HCT116 (cell line): Measurements from ENCODE around the gene LYRM9. TPM values are rescaled to one million over a fixed set of nuclear protein-coding genes. Genes with fewer than 3 reads are reported as not detected.

Experiments
- ATAC-seq: fragments of 200-7000 bp; cut with Tn5 transposase; 2 replicates; pipeline ENCODE4 v1.9.1; 2020; ENCODE audit warnings: mild to moderate bottlenecking, moderate library complexity
- BruUV-seq: library from RNA; stranded (reverse); fragments of 400-500 nt; replicated peaks from 2 replicates; lab custom pipeline; 2021; lab: Mats Ljungman, UMichigan
- CTCF ChIA-PET: fragments of 300-600 bp; sonication (Branson Sonifier 250); formaldehyde crosslinking; loops from one replicate; lab custom pipeline; 2021; ENCODE audit warnings: antibody characterized with exemption; lab: Charles Lee
- POLR2A ChIA-PET: fragments of 300-600, 350-600 bp; sonication (Branson Sonifier 250); formaldehyde crosslinking; loops from one replicate; lab custom pipeline; 2021; ENCODE audit warnings: antibody characterized with exemption; lab: Charles Lee
- RAD21 ChIA-PET, 2 experiments: fragments of 300-600 bp; sonication (Branson Sonifier 250); formaldehyde crosslinking; loops; one replicate each; lab custom pipeline; 2023; ENCODE audit warnings: low total read pairs in 2 of 2; ENCODE audit not compliant: uncharacterized antibody in 2 of 2, unreplicated experiment in 2 of 2, low non-redundant PET in 1 of 2; lab: Charles Lee
- DNase-seq: peaks from one replicate; pipeline ENCODE4 v3.0.0-alpha.2; 2010; ENCODE audit warnings: low read depth, low spot score
- H2AFZ ChIP-seq: fragments of 200-600 bp; shearing (Covaris generic), sonication (generic); 2 replicates; pipeline ENCODE4 v1.6.1; 2017; ENCODE audit warnings: low read depth, mixed run types, mixed read lengths, antibody characterized with exemption, low read length; ENCODE audit not compliant: poor library complexity, severe bottlenecking
- H3K27ac ChIP-seq: 2 replicates; pipeline ENCODE4 v1.5.1; 2012; ENCODE audit warnings: low read depth, low read length
- H3K27me3 ChIP-seq: fragments of 200-600 bp; sonication (generic); 2 replicates; pipeline ENCODE4 v1.6.1; 2016; ENCODE audit warnings: mixed run types, low read length, mixed read lengths; ENCODE audit not compliant: insufficient read depth
- H3K36me3 ChIP-seq, 2 experiments: fragments of 200-500 bp in 1 of 2; fragments of 200-600 bp in 1 of 2; sonication (Bioruptor generic) in 1 of 2; sonication (generic) in 1 of 2; 2 replicates each; pipeline versions ENCODE4 v1.5.1 to v1.6.1; 2014 to 2016; ENCODE audit warnings: low read length in 2 of 2, inconsistent platforms in 1 of 2, mixed read lengths in 1 of 2, mixed run types in 1 of 2; ENCODE audit not compliant: insufficient read depth in 2 of 2, control insufficient read depth in 1 of 2
- H3K4me1 ChIP-seq, 2 experiments: fragments of 200-600 bp in 1 of 2; sonication (generic) in 1 of 2; 2 replicates each; pipeline versions ENCODE4 v1.5.1 to v1.6.1; 2012 to 2017; ENCODE audit warnings: low read length in 2 of 2, inconsistent platforms in 1 of 2, mild to moderate bottlenecking in 1 of 2, mixed read lengths in 1 of 2, mixed run types in 1 of 2, moderate library complexity in 1 of 2; ENCODE audit not compliant: insufficient read depth in 2 of 2, control insufficient read depth in 1 of 2
- H3K4me2 ChIP-seq: fragments of 200-600 bp; sonication (generic); 2 replicates; pipeline ENCODE4 v1.6.1; 2017; ENCODE audit warnings: mixed run types, low read length, mixed read lengths
- H3K4me3 ChIP-seq, 2 experiments: fragments of 200-600 bp in 1 of 2; sonication (generic) in 1 of 2; replicated peaks in 1 of 2; 2 replicates each; pipeline ENCODE4 v1.5.1; 2011 to 2016; ENCODE audit warnings: low read length in 2 of 2, control low read depth in 1 of 2, low read depth in 1 of 2, mild to moderate bottlenecking in 1 of 2, mixed read lengths in 1 of 2, mixed run types in 1 of 2
- H3K79me2 ChIP-seq: fragments of 200-600 bp; sonication (generic); 2 replicates; pipeline ENCODE4 v1.6.1; 2017; ENCODE audit warnings: mild to moderate bottlenecking, mixed run types, low read length, moderate library complexity, mixed read lengths; ENCODE audit not compliant: insufficient read depth
- H3K9ac ChIP-seq: fragments of 200-600 bp; sonication (generic); 2 replicates; pipeline ENCODE4 v1.6.1; 2016; ENCODE audit warnings: low read length, mixed read lengths
- H3K9me2 ChIP-seq: fragments of 200-600 bp; sonication (generic), shearing (Covaris generic); 2 replicates; pipeline ENCODE4 v1.6.1; 2017; ENCODE audit warnings: mixed run types, mild to moderate bottlenecking, moderate library complexity; ENCODE audit not compliant: insufficient read depth
- H3K9me3 ChIP-seq, 2 experiments: fragments of 200-500 bp in 1 of 2; fragments of 200-600 bp in 1 of 2; sonication (Bioruptor generic) in 1 of 2; sonication (generic) in 1 of 2; 2 replicates each; pipeline ENCODE4 v1.6.1; 2014 to 2017; ENCODE audit warnings: low read length in 2 of 2, mixed read lengths in 2 of 2, inconsistent platforms in 1 of 2, low read depth in 1 of 2, mild to moderate bottlenecking in 1 of 2, mixed run types in 1 of 2, moderate library complexity in 1 of 2; ENCODE audit not compliant: control insufficient read depth in 1 of 2, insufficient read depth in 1 of 2
- H4K20me1 ChIP-seq: fragments of 200-600 bp; sonication (generic), shearing (Covaris generic); 2 replicates; pipeline ENCODE4 v1.6.1; 2017; ENCODE audit warnings: mixed run types, mild to moderate bottlenecking, moderate library complexity; ENCODE audit not compliant: insufficient read depth
- CBX3 ChIP-seq: IDR thresholded peaks from 2 replicates; pipeline ENCODE4 v1.6.1; 2012; ENCODE audit warnings: low read depth
- CEBPB ChIP-seq: IDR thresholded peaks from 2 replicates; pipeline ENCODE4 v1.6.1; 2012; ENCODE audit warnings: low read depth
- EGR1 ChIP-seq: IDR thresholded peaks from 2 replicates; pipeline ENCODE4 v1.6.1; 2012; ENCODE audit warnings: low read depth
- JUND ChIP-seq: IDR thresholded peaks from 2 replicates; pipeline ENCODE4 v1.6.1; 2012
- MAX ChIP-seq: IDR thresholded peaks from 2 replicates; pipeline ENCODE4 v1.6.1; 2012
- POLR2A ChIP-seq: IDR thresholded peaks from 2 replicates; pipeline ENCODE4 v1.7.0; 2011; ENCODE audit warnings: borderline replicate concordance; ENCODE audit not compliant: insufficient read depth, insufficient read length; ENCODE audit errors: extremely low read depth
- POLR2AphosphoS5 ChIP-seq: IDR thresholded peaks from 2 replicates; pipeline ENCODE4 v1.6.1; 2011; ENCODE audit warnings: mild to moderate bottlenecking, low read depth, low read length, moderate library complexity
- RAD21 ChIP-seq: IDR thresholded peaks from 2 replicates; pipeline ENCODE4 v1.6.1; 2012; ENCODE audit warnings: low read depth, mild to moderate bottlenecking
- SIN3A ChIP-seq: IDR thresholded peaks from 2 replicates; pipeline ENCODE4 v1.6.1; 2012; ENCODE audit warnings: low read depth
- TCF7L2 ChIP-seq: IDR thresholded peaks from 2 replicates; pipeline ENCODE4 v1.7.0; 2011; ENCODE audit warnings: borderline replicate concordance, inconsistent platforms; ENCODE audit not compliant: insufficient read depth, insufficient read length; ENCODE audit errors: extremely low read depth
- YY1 ChIP-seq: IDR thresholded peaks from 2 replicates; pipeline ENCODE4 v1.6.1; 2011; ENCODE audit warnings: low read length, low read depth, moderate library complexity, mild to moderate bottlenecking; ENCODE audit not compliant: insufficient replicate concordance; ENCODE audit errors: extremely low read depth
- ZFX ChIP-seq: fragments of 450-650 bp; IDR thresholded peaks from 2 replicates; pipeline ENCODE4 v1.6.1; 2017
- ZNF274 ChIP-seq: fragments of 200-500 bp; sonication (Bioruptor generic); IDR thresholded peaks from 2 replicates; pipeline ENCODE4 v1.6.1; 2014; ENCODE audit warnings: mild to moderate bottlenecking, low read depth, low read length, inconsistent platforms
- intact Hi-C: fragments of 100-400 bp; cut with micrococcal nuclease; formaldehyde crosslinking; loops from 2 replicates; pipeline ENCODE4 v1.10.0; 2022
- total RNA-seq: library from RNA; stranded (reverse); gene quantifications from one replicate; pipeline ENCODE4 v1.2.1, GENCODE V29; 2021; ENCODE audit not compliant: unreplicated experiment
- TF ChIP-seq, protein P1 (sequence below): IDR thresholded peaks from 2 replicates; pipeline ENCODE4 v1.6.1; 2012

Gene LYRM9
- total RNA-seq, 1 experiment from 2014 or later, result 4.8 TPM

- Histone ChIP-seq H3K4me3 (no peak overlapping the region), H2AFZ (no peak overlapping the region), H3K9me2 (no peaks in the 10 kb centered on the region), H3K79me2 (no peaks in the 10 kb centered on the region), H3K4me1 (no peaks in the 10 kb centered on the region)
- intact Hi-C loops, result no loop called here
- ChIA-PET POLR2A (no interaction called here), RAD21 (no interaction called here)
- BruUV-seq, result no TSS peak
- no peak for TF ChIP-seq EGR1
- TF ChIP-seq ZFX, result no peak
- TF ChIP-seq CEBPB, result no peak
- TF ChIP-seq CBX3, result no peak
- TF ChIP-seq TCF7L2, result no peak
- no peak for TF ChIP-seq POLR2AphosphoS5
- TF ChIP-seq, protein P1, sequence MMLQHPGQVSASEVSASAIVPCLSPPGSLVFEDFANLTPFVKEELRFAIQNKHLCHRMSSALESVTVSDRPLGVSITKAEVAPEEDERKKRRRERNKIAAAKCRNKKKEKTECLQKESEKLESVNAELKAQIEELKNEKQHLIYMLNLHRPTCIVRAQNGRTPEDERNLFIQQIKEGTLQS, result no peak
- no peak for TF ChIP-seq RAD21
- TF ChIP-seq POLR2A, result no peak
- no peak for TF ChIP-seq SIN3A
- TF ChIP-seq ZNF274, result no peak
- TF ChIP-seq MAX, result no peak
- TF ChIP-seq YY1, result no peak
- no peak for TF ChIP-seq JUND
- TF ChIP-seq, all 23 proteins: peak for 0
- Histone ChIP-seq H3K4me2 (no peak overlapping the region), H4K20me1 (no peaks in the 10 kb centered on the region), H3K9me3 (no peaks in the 10 kb centered on the region; a peak in 1 of 4 replicates), H3K27me3 (peaks cover 16% of the 10 kb centered on the region), H3K9ac (no peak overlapping the region), H3K36me3 (no peaks in the 10 kb centered on the region), H3K27ac (no peak overlapping the region)
- CTCF ChIA-PET, result no interaction called here
- ATAC-seq (no peak), DNase-seq (no peak)
These were observed 43.9 kb upstream of the LYRM9 start for GRCh38 chr17:27937025-27937546.
